Glutamatergic neuron (in vitro differentiated cells): ENCODE data around the gene SCG5. TPM values are rescaled to one million over a fixed set of nuclear protein-coding genes. Genes with fewer than 3 reads are reported as not detected.

Experiments used
- DNase-seq: peaks from one replicate; pipeline ENCODE4 v3.0.0; 2022
- H3K27ac Mint-ChIP-seq: one replicate; pipeline ENCODE4 v1.8.0; 2020; ENCODE audit warnings: mild to moderate bottlenecking, mixed read lengths, inconsistent platforms; ENCODE audit not compliant: unreplicated experiment
- H3K27me3 Mint-ChIP-seq: one replicate; pipeline ENCODE4 v1.8.0; 2020; ENCODE audit warnings: mild to moderate bottlenecking, moderate library complexity, mixed read lengths, inconsistent platforms; ENCODE audit not compliant: unreplicated experiment
- H3K36me3 Mint-ChIP-seq: one replicate; pipeline ENCODE4 v1.8.0; 2020; ENCODE audit warnings: mild to moderate bottlenecking, mixed read lengths, inconsistent platforms; ENCODE audit not compliant: unreplicated experiment
- H3K4me1 Mint-ChIP-seq: one replicate; pipeline ENCODE4 v1.8.0; 2020; ENCODE audit warnings: mild to moderate bottlenecking, low read depth, mixed read lengths, inconsistent platforms; ENCODE audit not compliant: unreplicated experiment
- H3K4me3 Mint-ChIP-seq: one replicate; pipeline ENCODE4 v1.8.0; 2020; ENCODE audit warnings: mild to moderate bottlenecking, mixed read lengths, inconsistent platforms; ENCODE audit not compliant: unreplicated experiment
- H3K9me3 Mint-ChIP-seq: one replicate; pipeline ENCODE4 v1.8.0; 2020; ENCODE audit warnings: mild to moderate bottlenecking, moderate library complexity, mixed read lengths, inconsistent platforms; ENCODE audit not compliant: unreplicated experiment
- CTCF ChIP-seq: fragments of 200-600 bp; sonication (generic); IDR thresholded peaks from one replicate; pipeline ENCODE4 v1.5.0; 2021; ENCODE audit not compliant: partially characterized antibody, unreplicated experiment
- total RNA-seq: library from RNA; stranded (reverse); fragmentation: NEBNext Ultra II Directional; extraction: Animal tissue kit (Norgen Biotek cat#: 25700); gene quantifications from one replicate; pipeline ENCODE4 v1.2.1, GENCODE V29; 2021; ENCODE audit not compliant: unreplicated experiment

Gene SCG5
- total RNA-seq, 1 donor from 2014 or later = 46.0 TPM

- no peak for TF ChIP-seq CTCF
- H3K36me3 Mint-ChIP-seq = no peaks in the 10 kb centered on the region
- H3K27me3 Mint-ChIP-seq = no peaks in the 10 kb centered on the region
- no peak for DNase-seq
- no peaks in the 10 kb centered on the region for H3K9me3 Mint-ChIP-seq
- H3K27ac Mint-ChIP-seq = no peak overlapping the region
- H3K4me3 Mint-ChIP-seq = no peak overlapping the region
- no peaks in the 10 kb centered on the region for H3K4me1 Mint-ChIP-seq
Observed at GRCh38 chr15:32739522-32740063, 98.1 kb downstream of the SCG5 start.

GRCh38 chr15:32743411-32744140 lies 102.1 kb downstream of the SCG5 start:
- H3K4me3 Mint-ChIP-seq = no peak overlapping the region
- no peaks in the 10 kb centered on the region for H3K27me3 Mint-ChIP-seq
- TF ChIP-seq CTCF = no peak
- no peaks in the 10 kb centered on the region for H3K36me3 Mint-ChIP-seq
- DNase-seq = no peak
- H3K27ac Mint-ChIP-seq = no peak overlapping the region
- H3K9me3 Mint-ChIP-seq = peaks cover 1% of the 10 kb centered on the region
- H3K4me1 Mint-ChIP-seq = no peaks in the 10 kb centered on the region

GRCh38 chr15:32746116-32746857 lies 104.8 kb downstream of the SCG5 start:
- Mint-ChIP-seq H3K4me3 (no peak overlapping the region), H3K4me1 (no peaks in the 10 kb centered on the region), H3K27ac (no peak overlapping the region), H3K9me3 (peaks cover 1% of the 10 kb centered on the region), H3K36me3 (no peaks in the 10 kb centered on the region), H3K27me3 (no peaks in the 10 kb centered on the region)
- no peak for DNase-seq
- TF ChIP-seq CTCF = no peak

Other genes starting within 250 kb of the SCG5 start
- gene GOLGA8K, start 238.4 kb upstream of the SCG5 start, total RNA-seq = not detected
- not detected for gene GOLGA8O, start 186.1 kb upstream of the SCG5 start, total RNA-seq
- gene GOLGA8N, start 48.3 kb upstream of the SCG5 start, total RNA-seq = not detected
- 8.9 TPM for gene ARHGAP11A, start 26.2 kb upstream of the SCG5 start, total RNA-seq
- gene GREM1, start 76.3 kb downstream of the SCG5 start, total RNA-seq = not detected